ENCODE results near the gene NPIPA8.
"Not testable (repeated sequence)": the region's sequence is repeated elsewhere in the genome, so short reads cannot be mapped to it uniquely, and the experiment has no call there.

The NPIPA8 gene

GRCh38 chr16:18280319-18280718, 56.2 kb downstream of the NPIPA8 start:
- not testable (repeated sequence) for DNase-seq

- not testable (repeated sequence) for DNase-seq
Measured at GRCh38 chr16:18276756-18277155, 59.8 kb downstream of the NPIPA8 start.

GRCh38 chr16:18270171-18270570, 66.4 kb downstream of the NPIPA8 start:
- DNase-seq: not testable (repeated sequence)

Data from right kidney (tissue), 1 donor.